ENCODE measurements around the gene XRN2. TPM values are rescaled to one million over a fixed set of nuclear protein-coding genes. Genes with fewer than 3 reads are reported as not detected.

Gene XRN2
- total and polyA plus RNA-seq, 2 of the 13 experiments (the other 11 are each of a cell fraction or from before 2014, with no cell fraction given): 90.3 to 171 TPM

DNA sequence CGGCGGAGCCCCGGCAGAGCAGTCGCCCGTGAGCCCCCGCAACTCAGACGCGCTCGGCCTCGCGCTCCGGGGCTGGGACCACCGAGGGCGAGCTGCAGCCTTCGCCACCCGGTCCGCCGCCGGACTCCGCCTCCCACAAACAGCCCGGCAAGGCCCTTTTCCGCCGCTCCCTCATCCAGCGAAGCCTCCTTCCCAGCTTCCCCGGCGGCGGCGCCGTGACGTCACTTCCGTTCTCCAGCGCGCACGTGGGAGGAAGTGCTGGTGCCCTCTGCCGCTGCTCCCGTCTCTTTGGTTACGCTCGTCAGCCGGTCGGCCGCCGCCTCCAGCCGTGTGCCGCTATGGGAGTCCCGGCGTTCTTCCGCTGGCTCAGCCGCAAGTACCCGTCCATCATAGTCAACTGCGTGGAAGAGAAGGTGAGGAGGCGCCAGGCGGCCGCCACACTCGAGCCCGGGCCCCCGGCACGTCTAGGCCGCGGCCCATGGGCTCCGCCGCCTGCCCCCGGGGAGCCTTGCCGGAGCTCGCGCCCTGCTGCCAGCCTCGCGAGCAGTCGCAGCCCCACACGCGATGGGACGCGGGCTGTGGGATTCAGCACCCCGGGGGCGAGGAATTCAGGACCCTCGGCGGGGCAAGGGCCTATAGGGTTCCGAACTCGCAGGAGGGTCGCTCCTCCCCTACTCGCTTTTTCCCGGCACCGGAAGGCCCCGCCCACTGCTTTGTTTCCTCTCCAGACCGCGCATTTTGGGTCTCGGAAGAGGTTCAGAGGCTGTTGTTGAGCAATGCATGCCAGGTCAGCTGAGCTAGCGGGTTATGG is at the start of gene XRN2 (continued):
- TF ChIP-seq, protein P1, sequence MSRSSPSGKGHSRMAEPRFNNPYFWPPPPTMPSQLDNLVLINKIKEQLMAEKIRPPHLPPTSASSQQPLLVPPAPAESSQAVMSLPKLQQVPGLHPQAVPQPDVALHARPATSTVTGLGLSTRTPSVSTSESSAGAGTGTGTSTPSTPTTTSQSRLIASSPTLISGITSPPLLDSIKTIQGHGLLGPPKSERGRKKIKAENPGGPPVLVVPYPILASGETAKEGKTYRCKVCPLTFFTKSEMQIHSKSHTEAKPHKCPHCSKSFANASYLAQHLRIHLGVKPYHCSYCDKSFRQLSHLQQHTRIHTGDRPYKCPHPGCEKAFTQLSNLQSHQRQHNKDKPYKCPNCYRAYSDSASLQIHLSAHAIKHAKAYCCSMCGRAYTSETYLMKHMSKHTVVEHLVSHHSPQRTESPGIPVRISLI (CRISPR knock-in tag; IDR thresholded peaks at IDR 0.05; ENCODE audit: borderline replicate concordance): peak; percentile 34; the same call in 1 of the 2 replicates
- TF ChIP-seq ATRX (CRISPR knock-in tag; IDR thresholded peaks at IDR 0.05; ENCODE audit: borderline replicate concordance): no peak
- peak; percentile 30; the same call in 1 of the 2 replicates for TF ChIP-seq NFYB (CRISPR knock-in tag; IDR thresholded peaks at IDR 0.05)
- TF ChIP-seq, protein P2, sequence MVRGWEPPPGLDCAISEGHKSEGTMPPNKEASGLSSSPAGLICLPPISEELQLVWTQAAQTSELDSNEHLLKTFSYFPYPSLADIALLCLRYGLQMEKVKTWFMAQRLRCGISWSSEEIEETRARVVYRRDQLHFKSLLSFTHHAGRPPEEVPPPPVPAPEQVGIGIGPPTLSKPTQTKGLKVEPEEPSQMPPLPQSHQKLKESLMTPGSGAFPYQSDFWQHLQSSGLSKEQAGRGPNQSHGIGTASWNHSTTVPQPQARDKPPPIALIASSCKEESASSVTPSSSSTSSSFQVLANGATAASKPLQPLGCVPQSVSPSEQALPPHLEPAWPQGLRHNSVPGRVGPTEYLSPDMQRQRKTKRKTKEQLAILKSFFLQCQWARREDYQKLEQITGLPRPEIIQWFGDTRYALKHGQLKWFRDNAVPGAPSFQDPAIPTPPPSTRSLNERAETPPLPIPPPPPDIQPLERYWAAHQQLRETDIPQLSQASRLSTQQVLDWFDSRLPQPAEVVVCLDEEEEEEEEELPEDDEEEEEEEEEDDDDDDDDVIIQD (CRISPR knock-in tag; IDR thresholded peaks at IDR 0.05; ENCODE audit: low read depth): peak; percentile 94
- TF ChIP-seq KLF15 (CRISPR knock-in tag; IDR thresholded peaks at IDR 0.05; ENCODE audit: borderline replicate concordance): peak; percentile 91
- TF ChIP-seq ZSCAN12 (CRISPR knock-in tag; IDR thresholded peaks at IDR 0.05): peak; percentile 77; the same call in 1 of the 2 replicates
- TF ChIP-seq SIN3B (IDR thresholded peaks at IDR 0.05; ENCODE audit: low read length): peak; percentile 61
- TF ChIP-seq ZNF34 (CRISPR knock-in tag; IDR thresholded peaks at IDR 0.05; ENCODE audit: borderline replicate concordance): peak; percentile 65; the same call in 1 of the 2 replicates
- peak; percentile 71; the same call in 1 of the 2 replicates for TF ChIP-seq MIXL1 (CRISPR knock-in tag; IDR thresholded peaks at IDR 0.05)
- TF ChIP-seq ZNF44 (CRISPR knock-in tag; IDR thresholded peaks at IDR 0.05): peak; percentile 17; the same call in 1 of the 2 replicates
- TF ChIP-seq NR0B2 (CRISPR knock-in tag; IDR thresholded peaks at IDR 0.05): peak; percentile 99
- peak; percentile 96; the same call in 1 of the 2 replicates for TF ChIP-seq CHCHD3 (CRISPR knock-in tag; IDR thresholded peaks at IDR 0.05)
- peak; percentile 96 for TF ChIP-seq KDM2A (CRISPR knock-in tag; IDR thresholded peaks at IDR 0.05; ENCODE audit: borderline replicate concordance, low read depth)
- TF ChIP-seq KAT2B (IDR thresholded peaks at IDR 0.05; ENCODE audit: borderline replicate concordance, low read depth, low read length): no peak
- peak; percentile 94 for TF ChIP-seq YEATS2 (CRISPR knock-in tag; IDR thresholded peaks at IDR 0.05; ENCODE audit: borderline replicate concordance)
- TF ChIP-seq, protein P3, sequence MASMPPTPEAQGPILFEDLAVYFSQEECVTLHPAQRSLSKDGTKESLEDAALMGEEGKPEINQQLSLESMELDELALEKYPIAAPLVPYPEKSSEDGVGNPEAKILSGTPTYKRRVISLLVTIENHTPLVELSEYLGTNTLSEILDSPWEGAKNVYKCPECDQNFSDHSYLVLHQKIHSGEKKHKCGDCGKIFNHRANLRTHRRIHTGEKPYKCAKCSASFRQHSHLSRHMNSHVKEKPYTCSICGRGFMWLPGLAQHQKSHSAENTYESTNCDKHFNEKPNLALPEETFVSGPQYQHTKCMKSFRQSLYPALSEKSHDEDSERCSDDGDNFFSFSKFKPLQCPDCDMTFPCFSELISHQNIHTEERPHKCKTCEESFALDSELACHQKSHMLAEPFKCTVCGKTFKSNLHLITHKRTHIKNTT (CRISPR knock-in tag; IDR thresholded peaks at IDR 0.05): peak; percentile 42; the same call in 1 of the 2 replicates
- TF ChIP-seq ZFP36 (IDR thresholded peaks at IDR 0.05; ENCODE audit: borderline replicate concordance, low read depth, low read length, partially characterized antibody): no peak
- peak; percentile 94 for TF ChIP-seq ZNF800 (CRISPR knock-in tag; IDR thresholded peaks at IDR 0.05)
- TF ChIP-seq ZNF550 (CRISPR knock-in tag; IDR thresholded peaks at IDR 0.05; ENCODE audit: borderline replicate concordance): peak; percentile 67
- TF ChIP-seq HIVEP1 (CRISPR knock-in tag; IDR thresholded peaks at IDR 0.05): peak; percentile 86
- peak; percentile 97 for TF ChIP-seq ZNF274 (CRISPR knock-in tag; IDR thresholded peaks at IDR 0.05)
- peak; percentile 70; the same call in 1 of the 2 replicates for TF ChIP-seq FOSL1 (CRISPR knock-in tag; IDR thresholded peaks at IDR 0.05; ENCODE audit: borderline replicate concordance)
- TF ChIP-seq ZNF841 (CRISPR knock-in tag; IDR thresholded peaks at IDR 0.05; ENCODE audit: borderline replicate concordance): peak; percentile 81; the same call in 1 of the 2 replicates

Measured in HepG2 (cell line).